ENCODE data around the gene SFMBT1.

The SFMBT1 gene

DNA sequence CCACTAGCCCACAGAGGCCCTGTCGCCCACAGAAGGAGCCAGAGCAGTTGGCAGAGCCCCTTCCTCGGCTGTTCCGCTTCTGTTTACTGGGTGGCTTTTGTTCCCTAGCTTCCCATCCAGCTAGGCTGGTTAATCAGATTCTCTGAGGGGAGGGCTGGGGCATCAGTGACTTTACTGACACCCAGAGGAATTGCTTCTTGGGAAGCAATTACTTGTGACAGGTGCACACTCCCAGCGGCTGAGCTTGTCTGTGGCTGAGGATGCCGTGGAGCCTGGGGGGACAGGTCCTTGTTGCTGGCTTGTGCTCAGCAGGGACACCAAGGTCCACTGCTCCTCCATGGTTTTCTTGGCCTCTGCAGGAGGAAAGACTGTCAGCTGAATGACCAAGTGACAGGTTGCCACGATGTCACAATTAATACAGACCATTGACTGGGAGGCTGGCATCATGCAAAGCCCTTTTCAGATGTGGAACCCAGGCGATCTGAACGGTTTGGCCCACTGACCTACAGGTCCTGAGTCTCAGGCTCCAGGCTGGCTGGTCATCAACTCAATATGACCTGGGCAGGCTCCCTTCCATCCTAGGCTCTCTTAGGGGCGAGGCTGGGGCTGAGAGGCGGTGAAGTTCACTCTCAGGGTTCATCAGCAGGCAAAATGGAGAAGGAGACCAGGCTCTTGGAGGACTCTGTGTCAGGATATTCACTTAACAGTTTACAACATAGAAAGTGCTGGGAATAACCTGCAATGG, 31.8 kb upstream of the SFMBT1 start:
- TF ChIP-seq, protein P1, sequence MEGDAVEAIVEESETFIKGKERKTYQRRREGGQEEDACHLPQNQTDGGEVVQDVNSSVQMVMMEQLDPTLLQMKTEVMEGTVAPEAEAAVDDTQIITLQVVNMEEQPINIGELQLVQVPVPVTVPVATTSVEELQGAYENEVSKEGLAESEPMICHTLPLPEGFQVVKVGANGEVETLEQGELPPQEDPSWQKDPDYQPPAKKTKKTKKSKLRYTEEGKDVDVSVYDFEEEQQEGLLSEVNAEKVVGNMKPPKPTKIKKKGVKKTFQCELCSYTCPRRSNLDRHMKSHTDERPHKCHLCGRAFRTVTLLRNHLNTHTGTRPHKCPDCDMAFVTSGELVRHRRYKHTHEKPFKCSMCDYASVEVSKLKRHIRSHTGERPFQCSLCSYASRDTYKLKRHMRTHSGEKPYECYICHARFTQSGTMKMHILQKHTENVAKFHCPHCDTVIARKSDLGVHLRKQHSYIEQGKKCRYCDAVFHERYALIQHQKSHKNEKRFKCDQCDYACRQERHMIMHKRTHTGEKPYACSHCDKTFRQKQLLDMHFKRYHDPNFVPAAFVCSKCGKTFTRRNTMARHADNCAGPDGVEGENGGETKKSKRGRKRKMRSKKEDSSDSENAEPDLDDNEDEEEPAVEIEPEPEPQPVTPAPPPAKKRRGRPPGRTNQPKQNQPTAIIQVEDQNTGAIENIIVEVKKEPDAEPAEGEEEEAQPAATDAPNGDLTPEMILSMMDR (IDR thresholded peaks at IDR 0.05), result no peak

DNA sequence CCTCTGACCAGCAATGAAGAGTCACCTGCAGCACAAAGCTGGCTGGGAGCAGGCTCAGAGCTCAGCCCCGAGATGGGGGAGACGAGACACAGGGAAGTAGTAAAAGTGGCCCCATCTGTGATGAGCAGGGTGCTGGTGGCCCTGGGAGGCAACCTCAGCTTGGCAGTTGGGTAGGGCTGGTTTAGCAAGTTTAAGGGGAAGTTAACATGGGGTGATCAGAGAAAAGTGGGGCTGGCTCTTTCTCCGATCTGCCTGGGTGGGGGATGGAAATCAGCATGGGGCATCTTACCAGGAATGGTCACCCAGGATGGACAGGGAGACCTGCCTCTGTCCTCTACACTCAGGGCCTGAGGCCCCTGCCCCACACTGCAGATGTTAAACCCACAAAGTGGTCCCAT, 29.9 kb upstream of the SFMBT1 start:
- H3K4me2 ChIP-seq (ENCODE audit: low read length), result no peak overlapping the region
- H3K27me3 ChIP-seq (ENCODE audit: control insufficient read depth, insufficient read depth, low read length), result no peaks in the 10 kb centered on the region
- no peaks in the 10 kb centered on the region for H3K36me3 ChIP-seq (ENCODE audit: control insufficient read depth, insufficient read depth, low read length)
- no peaks in the 10 kb centered on the region for H3K9me3 ChIP-seq (ENCODE audit: control insufficient read depth, low read length)
- no peak overlapping the region for H3K9ac ChIP-seq
- peaks cover 11% of the 10 kb centered on the region for H3K4me1 ChIP-seq
- H3K79me2 ChIP-seq, result no peaks in the 10 kb centered on the region
- H3K4me3 ChIP-seq (ENCODE audit: low read depth, low read length), result no peak overlapping the region
- H2AFZ ChIP-seq, result no peak overlapping the region
- no peak overlapping the region for H3K27ac ChIP-seq
- TF ChIP-seq, protein P1 (IDR thresholded peaks at IDR 0.05), result no peak

More for the DNA sequence above, 31.8 kb upstream of the SFMBT1 start:
- Histone ChIP-seq H3K9me3 (ENCODE audit: control insufficient read depth, low read length) (no peaks in the 10 kb centered on the region), H3K9ac (no peak overlapping the region), H3K4me2 (ENCODE audit: low read length) (no peak overlapping the region), H3K4me1 (peaks cover under 1% of the 10 kb centered on the region), H3K79me2 (no peaks in the 10 kb centered on the region), H3K4me3 (ENCODE audit: low read depth, low read length) (no peak overlapping the region), H3K36me3 (ENCODE audit: control insufficient read depth, insufficient read depth, low read length) (no peaks in the 10 kb centered on the region), H2AFZ (no peak overlapping the region), H3K27ac (no peak overlapping the region), H3K27me3 (ENCODE audit: control insufficient read depth, insufficient read depth, low read length) (no peaks in the 10 kb centered on the region)

DNA sequence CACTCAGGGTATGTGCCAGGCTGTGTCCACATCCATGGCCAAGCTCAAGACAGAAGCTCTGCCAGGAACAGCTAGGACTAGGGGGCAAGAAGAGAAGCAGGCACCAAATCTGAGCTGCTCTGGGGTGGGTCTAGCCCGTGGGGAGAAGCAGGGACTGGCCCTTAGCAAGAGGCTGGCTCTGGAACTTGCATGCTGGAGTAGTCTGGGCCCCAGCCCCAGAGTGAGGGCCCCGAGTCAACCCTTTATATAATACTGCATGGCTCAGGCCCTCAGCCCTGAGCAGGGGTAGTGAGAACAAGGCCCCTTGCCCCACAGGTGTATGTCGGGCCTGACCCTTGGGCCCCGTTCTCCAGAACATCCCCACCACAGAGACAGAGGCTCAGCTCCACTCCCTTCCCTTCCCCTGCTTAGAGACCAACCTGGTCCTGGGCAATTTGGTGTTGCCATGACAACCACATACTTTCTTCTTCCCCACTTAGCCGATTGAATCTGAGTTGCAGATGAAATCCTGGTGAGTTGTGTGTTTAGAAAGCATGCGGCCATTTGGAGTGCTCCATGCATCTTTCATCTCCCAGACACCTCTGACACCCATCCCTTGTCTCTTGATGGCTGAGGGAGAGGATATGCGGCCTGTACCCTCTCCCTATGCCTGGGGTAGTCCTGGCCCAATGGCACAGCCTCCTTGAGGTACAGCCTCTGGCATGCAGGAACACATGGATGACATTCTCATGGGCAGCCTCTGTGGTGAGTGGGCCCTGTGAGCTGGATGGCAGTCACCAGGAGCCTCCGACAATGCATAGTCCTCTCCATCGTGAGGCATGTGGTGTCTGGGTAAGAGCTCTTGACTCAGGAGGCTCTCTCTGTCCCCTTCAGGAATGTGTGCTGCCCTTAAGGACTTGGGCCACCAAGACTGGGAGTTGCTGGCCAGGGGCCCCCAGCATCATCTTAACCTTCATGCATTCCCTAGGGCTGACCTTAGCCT, 29.2 kb upstream of the SFMBT1 start:
- H3K27ac ChIP-seq, result no peak overlapping the region
- TF ChIP-seq, protein P1 (IDR thresholded peaks at IDR 0.05), result no peak

DNA sequence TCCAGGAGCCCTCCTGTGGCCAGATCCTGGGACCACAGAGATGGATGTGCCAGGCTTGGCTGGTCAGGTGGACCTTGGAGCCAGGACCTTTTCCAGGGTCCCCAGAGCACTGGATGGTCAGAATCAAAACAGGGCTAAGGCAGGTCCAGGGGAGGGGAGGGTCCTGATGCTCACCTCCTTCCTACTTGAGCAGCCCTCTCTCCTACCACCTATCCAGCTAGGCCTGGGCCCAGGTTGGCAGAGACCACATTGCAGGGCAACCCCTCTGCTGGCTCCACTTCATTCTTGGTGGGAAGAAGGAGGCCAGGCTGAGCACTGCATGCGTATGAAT, 28.5 kb upstream of the SFMBT1 start:
- Histone ChIP-seq H3K27ac (no peak overlapping the region), H3K4me1 (peaks cover 11% of the 10 kb centered on the region), H3K9ac (no peak overlapping the region), H3K4me3 (ENCODE audit: low read depth, low read length) (no peak overlapping the region), H3K9me3 (ENCODE audit: control insufficient read depth, low read length) (no peaks in the 10 kb centered on the region), H3K36me3 (ENCODE audit: control insufficient read depth, insufficient read depth, low read length) (no peaks in the 10 kb centered on the region), H3K79me2 (no peaks in the 10 kb centered on the region), H3K27me3 (ENCODE audit: control insufficient read depth, insufficient read depth, low read length) (no peaks in the 10 kb centered on the region), H2AFZ (no peak overlapping the region), H3K4me2 (ENCODE audit: low read length) (no peak overlapping the region)
- TF ChIP-seq, protein P1 (IDR thresholded peaks at IDR 0.05), result no peak

More for the DNA sequence above, 29.2 kb upstream of the SFMBT1 start:
- Histone ChIP-seq H3K36me3 (ENCODE audit: control insufficient read depth, insufficient read depth, low read length) (no peaks in the 10 kb centered on the region), H3K4me1 (peaks cover 11% of the 10 kb centered on the region), H3K9me3 (ENCODE audit: control insufficient read depth, low read length) (no peaks in the 10 kb centered on the region), H3K79me2 (no peaks in the 10 kb centered on the region), H2AFZ (no peak overlapping the region), H3K27me3 (ENCODE audit: control insufficient read depth, insufficient read depth, low read length) (no peaks in the 10 kb centered on the region), H3K4me2 (ENCODE audit: low read length) (no peak overlapping the region), H3K4me3 (ENCODE audit: low read depth, low read length) (no peak overlapping the region), H3K9ac (no peak overlapping the region)

Measured in parathyroid adenoma (tissue), 2 donors.